Suppressor macrophage treated with lipopolysaccharide for 1 hour (primary cell): Measurements from ENCODE around the gene FYN.

Source experiments
- DNase-seq, 3 donors: peaks; one replicate each; pipeline ENCODE4 v3.0.0-alpha.2; 2020 to 2022

Gene FYN

DNA sequence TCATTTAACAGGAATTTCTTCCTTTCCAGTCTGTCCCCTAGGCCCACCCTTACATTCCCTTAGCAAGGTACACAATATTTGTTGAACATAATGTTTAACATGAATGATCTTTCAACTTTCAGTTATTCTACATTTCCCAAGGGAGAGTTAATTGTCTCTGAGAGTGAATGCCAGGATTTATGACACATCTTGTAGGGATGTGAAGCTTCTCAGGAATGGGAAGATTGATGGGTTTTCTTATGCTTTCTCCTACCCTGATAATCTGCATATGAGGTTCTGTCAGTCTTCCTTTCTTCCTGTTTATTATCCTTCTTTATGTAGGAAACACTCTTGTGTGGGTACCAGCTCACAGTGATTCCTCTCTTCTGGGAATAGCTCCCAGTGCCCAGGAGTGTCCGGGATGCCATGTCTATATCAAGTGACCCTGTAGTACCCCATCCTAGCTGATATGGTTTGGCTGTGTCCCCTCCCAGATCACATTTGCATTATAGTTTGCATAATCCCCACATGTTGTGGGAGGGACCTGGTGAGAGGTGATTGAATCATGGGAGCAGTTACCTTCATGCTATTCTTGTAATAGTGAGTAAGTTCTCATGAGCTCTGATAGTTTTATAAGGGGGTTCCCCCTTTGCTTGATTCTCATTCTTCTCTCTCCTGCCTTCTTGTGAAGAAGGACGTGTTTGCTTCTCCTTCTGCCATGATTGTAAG lies 7.1 kb upstream of the FYN start:
- DNase-seq = no peak

DNA sequence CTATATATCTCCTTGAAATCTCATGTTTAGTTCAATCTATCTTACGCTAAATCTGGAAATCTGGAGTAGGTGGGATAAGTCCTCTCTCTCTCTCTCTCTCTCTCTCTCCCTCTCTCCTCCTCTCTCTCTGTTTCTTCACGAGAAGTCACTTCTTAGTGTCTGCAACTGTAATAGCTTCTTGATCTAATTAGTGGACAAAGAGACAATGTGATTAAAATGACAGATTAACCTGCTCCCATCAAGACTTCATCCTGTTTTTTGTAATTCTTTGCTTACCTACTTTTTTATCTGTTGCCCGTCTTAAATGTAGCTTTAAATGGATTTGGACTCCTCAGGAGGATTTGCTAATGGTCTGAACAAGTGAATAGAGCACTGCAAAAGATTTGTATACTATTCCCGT lies 2.5 kb upstream of the FYN start:
- DNase-seq = no peak

DNA sequence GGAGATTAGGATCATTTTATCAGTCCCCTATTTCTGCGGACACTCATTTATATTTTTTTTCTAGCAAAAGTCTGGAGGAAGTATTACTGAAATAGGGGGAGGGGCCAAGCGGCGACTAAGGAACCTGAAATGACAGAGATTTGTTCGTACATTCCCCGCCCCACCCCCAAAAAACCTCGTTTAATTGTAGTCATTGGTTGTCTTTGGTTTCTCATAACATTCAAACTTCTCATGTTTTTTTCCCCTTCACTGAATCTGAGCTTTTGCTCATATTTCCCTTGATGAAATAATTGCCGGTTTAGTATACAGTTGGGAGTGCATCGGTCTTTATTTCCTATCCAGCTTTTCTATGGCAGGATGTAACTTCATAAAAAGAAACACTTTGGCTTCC lies 768 bp upstream of the FYN start:
- DNase-seq = peak; percentile 52 to 70 (median 61)

- peak in 2 of 3 donors; percentile 20 to 51 for DNase-seq
Measured at GRCh38 chr6:111872401-111873177, 663 bp downstream of the FYN start.

DNA sequence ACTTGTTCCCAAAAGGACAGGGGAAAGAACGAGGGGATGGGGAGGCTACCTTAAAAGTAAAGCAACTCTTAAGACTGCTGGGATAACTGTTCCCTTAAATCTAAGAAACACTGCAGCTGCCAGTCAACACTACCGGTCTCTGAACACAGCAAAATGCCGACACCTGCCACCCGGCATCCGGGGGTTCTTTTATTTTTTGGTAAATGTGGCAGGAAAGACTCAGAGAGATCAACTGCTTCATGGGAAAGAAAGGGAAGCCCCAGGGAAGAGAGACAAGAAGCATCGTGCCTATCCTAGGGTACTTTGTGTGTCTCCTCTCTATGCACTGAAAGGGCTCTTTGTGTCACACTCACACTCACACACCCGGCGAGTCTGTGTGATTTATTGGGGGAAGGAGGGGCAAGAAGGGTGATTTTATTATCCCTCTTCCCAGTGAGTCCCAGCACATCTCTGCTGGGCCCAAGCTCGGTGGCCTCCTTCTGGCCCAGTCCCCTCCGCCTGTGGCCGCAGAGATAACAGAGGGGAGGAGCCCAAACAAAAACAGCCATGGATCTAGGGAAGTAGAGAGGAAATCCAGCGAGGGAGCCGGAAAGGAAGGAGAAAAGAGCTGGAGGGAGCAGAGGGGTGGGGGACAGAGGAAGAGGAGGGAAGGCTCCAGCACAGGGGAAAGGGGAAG lies 1.4 kb downstream of the FYN start:
- DNase-seq = peak; percentile 17 to 37 (median 34)

- DNase-seq = peak in 2 of 3 donors; percentile 24 to 27
Measured at GRCh38 chr6:111871207-111871606, 2.0 kb downstream of the FYN start.

GRCh38 chr6:111870742-111871064 lies 2.5 kb downstream of the FYN start:
- no peak for DNase-seq

GRCh38 chr6:111870051-111870741 lies 3.1 kb downstream of the FYN start:
- no peak for DNase-seq

DNA sequence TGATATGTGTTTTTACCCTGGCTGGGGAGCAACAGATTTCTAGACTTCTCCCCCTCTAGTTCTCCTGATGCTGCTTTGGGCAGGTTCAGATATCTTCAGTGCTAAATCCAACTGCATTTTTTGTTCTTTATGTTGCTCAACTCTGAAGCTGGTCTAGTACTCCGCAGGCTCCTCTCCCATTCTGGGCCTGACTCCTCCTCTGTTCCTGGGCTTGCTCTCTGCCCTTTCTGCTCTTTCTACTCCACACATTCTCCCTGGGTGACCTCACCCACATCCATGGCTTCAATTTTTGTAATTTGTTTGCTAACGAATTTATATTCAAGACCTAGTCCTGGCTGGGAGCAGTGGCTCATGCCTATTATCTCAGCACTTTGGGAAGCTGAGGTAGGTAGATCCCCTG lies 6.4 kb downstream of the FYN start:
- DNase-seq = no peak

GRCh38 chr6:111865909-111866546 lies 7.2 kb downstream of the FYN start:
- no peak for DNase-seq

GRCh38 chr6:111865049-111865585 lies 8.1 kb downstream of the FYN start:
- DNase-seq = no peak

- no peak for DNase-seq
Measured at GRCh38 chr6:111864138-111865048, 8.9 kb downstream of the FYN start.

- DNase-seq = no peak
Measured at GRCh38 chr6:111862741-111863140, 10.5 kb downstream of the FYN start.

GRCh38 chr6:111862314-111862713 lies 10.9 kb downstream of the FYN start:
- no peak for DNase-seq

DNA sequence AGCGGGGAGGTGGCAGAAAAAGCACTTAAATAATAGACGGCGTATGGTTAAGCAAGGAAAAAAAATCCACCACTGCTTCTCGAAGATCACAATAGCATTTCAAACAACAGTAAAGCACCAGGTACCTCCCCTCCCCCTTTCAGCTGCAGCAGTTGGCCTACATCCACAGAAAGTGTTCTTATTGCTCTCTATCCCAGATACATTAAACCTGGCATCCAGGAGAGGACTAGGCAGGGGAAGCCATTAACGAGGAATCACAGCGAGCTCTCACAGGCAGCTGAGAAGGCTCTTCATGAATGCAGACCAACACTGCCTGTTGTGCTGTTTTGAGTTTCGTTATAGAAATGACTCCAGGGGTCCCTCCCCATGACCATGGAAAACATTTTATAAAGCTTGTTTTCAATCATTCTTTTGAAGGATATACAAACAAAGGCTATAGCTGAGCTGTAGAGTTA lies 11.8 kb downstream of the FYN start:
- DNase-seq = no peak

- no peak for DNase-seq
Measured at GRCh38 chr6:111858347-111858746, 14.9 kb downstream of the FYN start.

- DNase-seq = no peak
Measured at GRCh38 chr6:111857674-111858337, 15.4 kb downstream of the FYN start.

GRCh38 chr6:111855753-111856152 lies 17.5 kb downstream of the FYN start:
- DNase-seq = no peak

DNA sequence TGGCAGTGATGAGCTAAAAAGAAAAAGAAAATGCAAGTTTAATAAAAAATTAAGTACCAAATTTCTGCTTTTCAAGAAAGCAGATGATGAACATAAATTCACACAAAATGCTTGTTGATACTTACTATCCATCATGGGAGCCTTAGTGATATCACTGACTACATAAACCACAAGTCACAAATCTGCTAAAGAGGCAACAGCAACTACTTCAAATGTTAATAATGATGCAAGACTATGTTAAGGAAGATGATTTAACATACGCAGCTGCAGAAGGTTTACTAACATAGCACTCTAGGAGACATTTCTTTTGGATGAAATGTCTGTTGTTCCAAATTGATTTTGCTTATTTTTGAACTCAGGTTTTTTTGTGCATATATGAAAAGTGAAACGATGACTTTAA lies 18.6 kb downstream of the FYN start:
- DNase-seq = peak in 1 of 3 donors; percentile 33

DNA sequence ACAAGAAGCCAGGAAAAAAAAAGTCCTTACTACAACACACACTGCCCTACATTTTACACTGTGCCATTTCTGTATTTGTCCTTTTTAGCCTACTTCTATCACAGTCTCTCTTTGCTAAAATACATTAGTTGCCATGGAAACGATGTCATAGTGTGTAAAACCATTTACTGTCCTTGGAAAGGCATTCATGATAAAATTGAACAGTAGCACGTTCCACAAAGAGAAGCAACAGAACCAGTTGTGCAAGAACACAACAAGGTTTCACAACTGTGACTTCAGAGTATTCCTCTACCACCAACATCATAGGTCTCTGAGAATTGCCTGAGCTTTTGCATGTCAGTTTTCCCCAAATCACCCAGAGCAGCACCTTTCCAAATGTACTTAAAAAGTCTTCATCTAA lies 20.5 kb downstream of the FYN start:
- peak in 2 of 3 donors; percentile 62 to 66 for DNase-seq
